Transverse colon (tissue), 4 donors: ENCODE results near the gene PRPF40B.

ENCODE experiments used
- EP300 ChIP-seq: sonication (generic); formaldehyde crosslinking; IDR thresholded peaks from one replicate; pipeline ENCODE4 v1.6.1; 2017; ENCODE audit warnings: antibody characterized with exemption, low read depth
- POLR2AphosphoS5 ChIP-seq, 3 donors: sonication (generic); formaldehyde crosslinking; IDR thresholded peaks; one replicate each; pipeline ENCODE4 v1.6.1; 2016; ENCODE audit warnings: antibody characterized with exemption in 3 of 3
- TF ChIP-seq, protein P1 (sequence below), 5 experiments: fragments of 200-600 bp in 3 of 5; fragments of 450-650 bp in 2 of 5; sonication (generic) in 3 of 5; IDR thresholded peaks; 1 replicate in 2 of 5; 2 replicates in 3 of 5; pipeline ENCODE4 v1.5.1; 2016 to 2017; ENCODE audit warnings: antibody characterized with exemption in 5 of 5, inconsistent platforms in 3 of 5, mild to moderate bottlenecking in 2 of 5, moderate library complexity in 1 of 5

GRCh38 chr12:49655595-49656236 lies 32.4 kb downstream of the PRPF40B start:
- TF ChIP-seq POLR2AphosphoS5 (IDR thresholded peaks at IDR 0.05) (no peak), EP300 (no peak)
- TF ChIP-seq, protein P1, sequence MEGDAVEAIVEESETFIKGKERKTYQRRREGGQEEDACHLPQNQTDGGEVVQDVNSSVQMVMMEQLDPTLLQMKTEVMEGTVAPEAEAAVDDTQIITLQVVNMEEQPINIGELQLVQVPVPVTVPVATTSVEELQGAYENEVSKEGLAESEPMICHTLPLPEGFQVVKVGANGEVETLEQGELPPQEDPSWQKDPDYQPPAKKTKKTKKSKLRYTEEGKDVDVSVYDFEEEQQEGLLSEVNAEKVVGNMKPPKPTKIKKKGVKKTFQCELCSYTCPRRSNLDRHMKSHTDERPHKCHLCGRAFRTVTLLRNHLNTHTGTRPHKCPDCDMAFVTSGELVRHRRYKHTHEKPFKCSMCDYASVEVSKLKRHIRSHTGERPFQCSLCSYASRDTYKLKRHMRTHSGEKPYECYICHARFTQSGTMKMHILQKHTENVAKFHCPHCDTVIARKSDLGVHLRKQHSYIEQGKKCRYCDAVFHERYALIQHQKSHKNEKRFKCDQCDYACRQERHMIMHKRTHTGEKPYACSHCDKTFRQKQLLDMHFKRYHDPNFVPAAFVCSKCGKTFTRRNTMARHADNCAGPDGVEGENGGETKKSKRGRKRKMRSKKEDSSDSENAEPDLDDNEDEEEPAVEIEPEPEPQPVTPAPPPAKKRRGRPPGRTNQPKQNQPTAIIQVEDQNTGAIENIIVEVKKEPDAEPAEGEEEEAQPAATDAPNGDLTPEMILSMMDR (IDR thresholded peaks at IDR 0.05) = no peak
